ENCODE measurements around the gene ABCD4.

The ABCD4 gene

GRCh38 chr14:74261288-74261687 is 41.4 kb downstream of the ABCD4 start:
- Histone ChIP-seq H3K27me3 (ENCODE audit: control insufficient read depth, insufficient read depth, low read length, poor library complexity, severe bottlenecking) (peaks cover 38% of the 10 kb centered on the region), H3K36me3 (ENCODE audit: control insufficient read depth, insufficient read depth, low read length) (no peaks in the 10 kb centered on the region), H3K4me1 (ENCODE audit: control insufficient read depth, insufficient read depth, low read length) (peaks cover 6% of the 10 kb centered on the region), H3K4me3 (ENCODE audit: insufficient read depth, low read depth, low read length) (no peak overlapping the region), H3K27ac (ENCODE audit: insufficient read depth, low read depth, low read length, poor library complexity, severe bottlenecking) (no peak overlapping the region), H3K9me3 (ENCODE audit: control insufficient read depth, low read length) (no peaks in the 10 kb centered on the region)
- 81 to 84% methylated on average over 4 of the region's 4 CpGs for WGBS, 2 experiments

GRCh38 chr14:74260525-74261233 is 42.1 kb downstream of the ABCD4 start:
- Histone ChIP-seq H3K4me1 (ENCODE audit: control insufficient read depth, insufficient read depth, low read length) (peaks cover 6% of the 10 kb centered on the region), H3K27ac (ENCODE audit: insufficient read depth, low read depth, low read length, poor library complexity, severe bottlenecking) (no peak overlapping the region), H3K9me3 (ENCODE audit: control insufficient read depth, low read length) (no peaks in the 10 kb centered on the region), H3K4me3 (ENCODE audit: insufficient read depth, low read depth, low read length) (no peak overlapping the region), H3K27me3 (ENCODE audit: control insufficient read depth, insufficient read depth, low read length, poor library complexity, severe bottlenecking) (peaks cover 38% of the 10 kb centered on the region), H3K36me3 (ENCODE audit: control insufficient read depth, insufficient read depth, low read length) (no peaks in the 10 kb centered on the region)
- 91 to 93% methylated on average over 29 of the region's 29 CpGs for WGBS, 2 experiments

- Histone ChIP-seq H3K4me1 (ENCODE audit: control insufficient read depth, insufficient read depth, low read length) (peaks cover 6% of the 10 kb centered on the region), H3K9me3 (ENCODE audit: control insufficient read depth, low read length) (no peaks in the 10 kb centered on the region), H3K36me3 (ENCODE audit: control insufficient read depth, insufficient read depth, low read length) (no peaks in the 10 kb centered on the region), H3K4me3 (ENCODE audit: insufficient read depth, low read depth, low read length) (no peak overlapping the region), H3K27ac (ENCODE audit: insufficient read depth, low read depth, low read length, poor library complexity, severe bottlenecking) (no peak overlapping the region), H3K27me3 (ENCODE audit: control insufficient read depth, insufficient read depth, low read length, poor library complexity, severe bottlenecking) (peaks cover 38% of the 10 kb centered on the region)
- 96 to 97% methylated on average over 12 of the region's 12 CpGs for WGBS, 2 experiments
Observed at GRCh38 chr14:74259513-74259912, 43.2 kb downstream of the ABCD4 start.

- Histone ChIP-seq H3K4me3 (ENCODE audit: insufficient read depth, low read depth, low read length) (peak overlapping the region; percentile 54), H3K27me3 (ENCODE audit: control insufficient read depth, insufficient read depth, low read length, poor library complexity, severe bottlenecking) (peaks cover 38% of the 10 kb centered on the region), H3K36me3 (ENCODE audit: control insufficient read depth, insufficient read depth, low read length) (no peaks in the 10 kb centered on the region), H3K9me3 (ENCODE audit: control insufficient read depth, low read length) (no peaks in the 10 kb centered on the region), H3K4me1 (ENCODE audit: control insufficient read depth, insufficient read depth, low read length) (peaks cover 6% of the 10 kb centered on the region), H3K27ac (ENCODE audit: insufficient read depth, low read depth, low read length, poor library complexity, severe bottlenecking) (no peak overlapping the region)
- 56 to 57% methylated on average over 3 of the region's 3 CpGs for WGBS, 2 experiments
Observed at GRCh38 chr14:74258764-74259035, 44.0 kb downstream of the ABCD4 start.

GRCh38 chr14:74257941-74258763 is 44.6 kb downstream of the ABCD4 start:
- 3 to 5% methylated on average over 56 of the region's 56 CpGs for WGBS, 2 experiments
- peaks cover 38% of the 10 kb centered on the region for H3K27me3 ChIP-seq (ENCODE audit: control insufficient read depth, insufficient read depth, low read length, poor library complexity, severe bottlenecking)
- peaks cover 6% of the 10 kb centered on the region for H3K4me1 ChIP-seq (ENCODE audit: control insufficient read depth, insufficient read depth, low read length)
- no peaks in the 10 kb centered on the region for H3K36me3 ChIP-seq (ENCODE audit: control insufficient read depth, insufficient read depth, low read length)
- no peaks in the 10 kb centered on the region for H3K9me3 ChIP-seq (ENCODE audit: control insufficient read depth, low read length)
- peak overlapping the region; percentile 54 for H3K4me3 ChIP-seq (ENCODE audit: insufficient read depth, low read depth, low read length)
- no peak overlapping the region for H3K27ac ChIP-seq (ENCODE audit: insufficient read depth, low read depth, low read length, poor library complexity, severe bottlenecking)

- H3K4me1 ChIP-seq (ENCODE audit: control insufficient read depth, insufficient read depth, low read length) = peaks cover 6% of the 10 kb centered on the region
- H3K4me3 ChIP-seq (ENCODE audit: insufficient read depth, low read depth, low read length) = peak overlapping the region; percentile 54
- H3K27ac ChIP-seq (ENCODE audit: insufficient read depth, low read depth, low read length, poor library complexity, severe bottlenecking) = no peak overlapping the region
- H3K27me3 ChIP-seq (ENCODE audit: control insufficient read depth, insufficient read depth, low read length, poor library complexity, severe bottlenecking) = peaks cover 38% of the 10 kb centered on the region
- WGBS, 2 experiments = 22 to 23% methylated on average over 68 of the region's 68 CpGs
- no peaks in the 10 kb centered on the region for H3K9me3 ChIP-seq (ENCODE audit: control insufficient read depth, low read length)
- no peaks in the 10 kb centered on the region for H3K36me3 ChIP-seq (ENCODE audit: control insufficient read depth, insufficient read depth, low read length)
Observed at GRCh38 chr14:74257078-74257940, 45.4 kb downstream of the ABCD4 start.

- no peak overlapping the region for H3K4me3 ChIP-seq (ENCODE audit: insufficient read depth, low read depth, low read length)
- peaks cover 6% of the 10 kb centered on the region for H3K4me1 ChIP-seq (ENCODE audit: control insufficient read depth, insufficient read depth, low read length)
- 87 to 89% methylated on average over 3 of the region's 3 CpGs for WGBS, 2 experiments
- H3K27ac ChIP-seq (ENCODE audit: insufficient read depth, low read depth, low read length, poor library complexity, severe bottlenecking) = no peak overlapping the region
- H3K27me3 ChIP-seq (ENCODE audit: control insufficient read depth, insufficient read depth, low read length, poor library complexity, severe bottlenecking) = peaks cover 41% of the 10 kb centered on the region
- H3K9me3 ChIP-seq (ENCODE audit: control insufficient read depth, low read length) = no peaks in the 10 kb centered on the region
- no peaks in the 10 kb centered on the region for H3K36me3 ChIP-seq (ENCODE audit: control insufficient read depth, insufficient read depth, low read length)
Observed at GRCh38 chr14:74255281-74255680, 47.5 kb downstream of the ABCD4 start.

GRCh38 chr14:74249433-74250375 is 53.0 kb downstream of the ABCD4 start:
- Histone ChIP-seq H3K27me3 (ENCODE audit: control insufficient read depth, insufficient read depth, low read length, poor library complexity, severe bottlenecking) (peaks cover 21% of the 10 kb centered on the region), H3K27ac (ENCODE audit: insufficient read depth, low read depth, low read length, poor library complexity, severe bottlenecking) (no peak overlapping the region), H3K36me3 (ENCODE audit: control insufficient read depth, insufficient read depth, low read length) (no peaks in the 10 kb centered on the region), H3K4me3 (ENCODE audit: insufficient read depth, low read depth, low read length) (no peak overlapping the region), H3K9me3 (ENCODE audit: control insufficient read depth, low read length) (no peaks in the 10 kb centered on the region), H3K4me1 (ENCODE audit: control insufficient read depth, insufficient read depth, low read length) (peaks cover 4% of the 10 kb centered on the region)
- 81 to 92% methylated on average over 10 to 12 of the region's 12 CpGs for WGBS, 2 experiments

- Histone ChIP-seq H3K4me1 (ENCODE audit: control insufficient read depth, insufficient read depth, low read length) (peaks cover 4% of the 10 kb centered on the region), H3K27ac (ENCODE audit: insufficient read depth, low read depth, low read length, poor library complexity, severe bottlenecking) (no peak overlapping the region), H3K4me3 (ENCODE audit: insufficient read depth, low read depth, low read length) (no peak overlapping the region), H3K9me3 (ENCODE audit: control insufficient read depth, low read length) (no peaks in the 10 kb centered on the region), H3K27me3 (ENCODE audit: control insufficient read depth, insufficient read depth, low read length, poor library complexity, severe bottlenecking) (peaks cover 38% of the 10 kb centered on the region), H3K36me3 (ENCODE audit: control insufficient read depth, insufficient read depth, low read length) (no peaks in the 10 kb centered on the region)
- 75 to 80% methylated on average over 6 of the region's 6 CpGs for WGBS, 2 experiments
Observed at GRCh38 chr14:74248017-74248416, 54.7 kb downstream of the ABCD4 start.

Measured in ectodermal cell (in vitro differentiated cells).